ENCODE data around the gene HS1BP3. TPM values are rescaled to one million over a fixed set of nuclear protein-coding genes. Genes with fewer than 3 reads are reported as not detected.

Gene HS1BP3
- total and polyA plus RNA-seq, 9 of the 15 experiments (the other 6 are each of a cell fraction or from before 2014, with no cell fraction given), result 0.41 to 8.3 (median 5.9) TPM

GRCh38 chr2:20584399-20585358 is 66.2 kb downstream of the HS1BP3 start (continued):
- TF ChIP-seq TEAD2 (tag; IDR thresholded peaks at IDR 0.05) (peak; percentile 54; the same call in 1 of the 2 replicates), ZBTB12 (CRISPR knock-in tag; IDR thresholded peaks at IDR 0.05) (no peak), TEAD4 (IDR thresholded peaks at IDR 0.05; ENCODE audit: low read length) (peak; percentile 44; the same call in 1 of the 2 replicates), TEAD4 (CRISPR knock-in tag; IDR thresholded peaks at IDR 0.05; ENCODE audit: borderline replicate concordance) (no peak), ZNF395 (CRISPR knock-in tag; IDR thresholded peaks at IDR 0.05) (no peak), C11orf30 (IDR thresholded peaks at IDR 0.05; ENCODE audit: low read depth) (peak; percentile 58; the same call in 1 of the 2 replicates), PHF8 (IDR thresholded peaks at IDR 0.05; ENCODE audit: borderline replicate concordance, low read length) (no peak), GTF2A2 (tag; IDR thresholded peaks at IDR 0.05) (no peak), ZNF583 (CRISPR knock-in tag; IDR thresholded peaks at IDR 0.05) (no peak), RERE (CRISPR knock-in tag; IDR thresholded peaks at IDR 0.05; ENCODE audit: borderline replicate concordance) (no peak), PYGO2 (tag; IDR thresholded peaks at IDR 0.05) (no peak), MAFG (tag; conservative IDR thresholded peaks at IDR 0.05) (0 out of 2 replicates have a peak, but pooled peaks have one; percentile 31), ZNF316 (IDR thresholded peaks at IDR 0.05) (peak; percentile 59), CHAMP1 (IDR thresholded peaks at IDR 0.05) (no peak), MAFK (IDR thresholded peaks at IDR 0.05; ENCODE audit: low read length) (peak; percentile 45; the same call in 1 of the 2 replicates)
